H9 (cell line): ENCODE results near the gene NUMA1. TPM values are rescaled to one million over a fixed set of nuclear protein-coding genes. Genes with fewer than 3 reads are reported as not detected.

Source experiments
- DNase-seq: peaks from one replicate; pipeline ENCODE4 v3.0.0-alpha.2; 2017
- H2AFZ ChIP-seq: one replicate; pipeline ENCODE4 v1.6.1; 2013; ENCODE audit warnings: mild to moderate bottlenecking, low read length, control low read depth, moderate library complexity
- H2AK5ac ChIP-seq: 2 replicates; pipeline ENCODE4 v1.6.1; 2013; ENCODE audit warnings: low read length, control low read depth, mixed read lengths; ENCODE audit not compliant: insufficient read length
- H2BK120ac ChIP-seq: one replicate; pipeline ENCODE4 v1.6.1; 2013; ENCODE audit warnings: low read depth, mild to moderate bottlenecking, low read length, control low read depth, inconsistent platforms; ENCODE audit not compliant: poor library complexity, severe bottlenecking
- H2BK12ac ChIP-seq: 2 replicates; pipeline ENCODE4 v1.6.1; 2013; ENCODE audit warnings: low read length, control low read depth, mixed read lengths, low read depth; ENCODE audit not compliant: insufficient read length
- H2BK15ac ChIP-seq: 2 replicates; pipeline ENCODE4 v1.6.1; 2013; ENCODE audit warnings: low read depth, low read length, control low read depth
- H2BK20ac ChIP-seq: one replicate; pipeline ENCODE4 v1.6.1; 2013; ENCODE audit warnings: low read depth, mild to moderate bottlenecking, low read length, control low read depth, inconsistent platforms; ENCODE audit not compliant: poor library complexity, severe bottlenecking
- H2BK5ac ChIP-seq: 2 replicates; pipeline ENCODE4 v1.6.1; 2013; ENCODE audit warnings: low read length, control low read depth, mixed read lengths; ENCODE audit not compliant: insufficient read length
- H3K14ac ChIP-seq: 2 replicates; pipeline ENCODE4 v1.6.1; 2013; ENCODE audit warnings: low read length, control low read depth; ENCODE audit not compliant: insufficient read depth
- H3K18ac ChIP-seq: 2 replicates; pipeline ENCODE4 v1.6.1; 2013; ENCODE audit warnings: low read depth, mild to moderate bottlenecking, mixed read lengths, low read length, control low read depth; ENCODE audit not compliant: insufficient read length
- H3K23ac ChIP-seq: 2 replicates; pipeline ENCODE4 v1.6.1; 2013; ENCODE audit warnings: low read length, control low read depth, mixed read lengths, low read depth; ENCODE audit not compliant: insufficient read length
- H3K23me2 ChIP-seq: 2 replicates; pipeline ENCODE4 v1.6.1; 2013; ENCODE audit warnings: low read depth, mild to moderate bottlenecking, mixed read lengths, low read length, control low read depth; ENCODE audit not compliant: insufficient read length, poor library complexity, severe bottlenecking
- H3K27ac ChIP-seq: 2 replicates; pipeline ENCODE4 v1.5.1; 2013; ENCODE audit warnings: low read length, control low read depth, mixed read lengths, low read depth; ENCODE audit not compliant: insufficient read length
- H3K27me3 ChIP-seq: 2 replicates; pipeline ENCODE4 v1.6.1; 2013; ENCODE audit warnings: low read length, control low read depth, inconsistent platforms; ENCODE audit not compliant: insufficient read depth
- H3K4ac ChIP-seq: 2 replicates; pipeline ENCODE4 v1.6.1; 2013; ENCODE audit warnings: low read depth, mild to moderate bottlenecking, control low read depth, inconsistent platforms, low read length, moderate library complexity
- H3K4me1 ChIP-seq: 2 replicates; pipeline ENCODE4 v1.6.1; 2013; ENCODE audit warnings: low read length, control low read depth, inconsistent platforms; ENCODE audit not compliant: insufficient read depth
- H3K4me2 ChIP-seq: 2 replicates; pipeline ENCODE4 v1.6.1; 2013; ENCODE audit warnings: low read length, control low read depth, mixed read lengths; ENCODE audit not compliant: insufficient read length, insufficient read depth
- H3K56ac ChIP-seq: 2 replicates; pipeline ENCODE4 v1.6.1; 2013; ENCODE audit warnings: low read depth, mild to moderate bottlenecking, mixed read lengths, low read length, control low read depth; ENCODE audit not compliant: insufficient read length
- H3K79me1 ChIP-seq: 2 replicates; pipeline ENCODE4 v1.6.1; 2013; ENCODE audit warnings: low read depth, mild to moderate bottlenecking, moderate library complexity, low read length, control low read depth, inconsistent platforms; ENCODE audit not compliant: insufficient read depth, poor library complexity, severe bottlenecking
- H3K79me2 ChIP-seq: 2 replicates; pipeline ENCODE4 v1.6.1; 2013; ENCODE audit warnings: low read length, control low read depth, inconsistent platforms; ENCODE audit not compliant: insufficient read depth
- H3K9ac ChIP-seq: 2 replicates; pipeline ENCODE4 v1.6.1; 2013; ENCODE audit warnings: low read length, control low read depth, mixed read lengths; ENCODE audit not compliant: insufficient read length; ENCODE audit errors: extremely low read depth
- H3K9me3 ChIP-seq: one replicate; pipeline ENCODE4 v1.6.1; 2013; ENCODE audit warnings: low read depth, low read length, inconsistent platforms; ENCODE audit not compliant: control insufficient read depth
- H3T11ph ChIP-seq: one replicate; pipeline ENCODE4 v1.6.1; 2013; ENCODE audit warnings: mild to moderate bottlenecking, low read length, control low read depth, inconsistent platforms
- H4K20me1 ChIP-seq: one replicate; pipeline ENCODE4 v1.6.1; 2013; ENCODE audit not compliant: control insufficient read depth, insufficient read length, insufficient read depth
- H4K5ac ChIP-seq: 2 replicates; pipeline ENCODE4 v1.6.1; 2013; ENCODE audit warnings: low read depth, mild to moderate bottlenecking, mixed read lengths, low read length, control low read depth; ENCODE audit not compliant: insufficient read length
- H4K8ac ChIP-seq: replicated peaks from 2 replicates; pipeline ENCODE4 v1.6.1; 2013; ENCODE audit warnings: low read length, control low read depth, mixed read lengths, low read depth; ENCODE audit not compliant: insufficient read length
- H4K91ac ChIP-seq: 2 replicates; pipeline ENCODE4 v1.6.1; 2013; ENCODE audit warnings: low read depth, mild to moderate bottlenecking, moderate library complexity, mixed read lengths, low read length, control low read depth; ENCODE audit not compliant: insufficient read length
- H3K27ac Mint-ChIP-seq, 3 experiments: 2 replicates in 2 of 3; 3 replicates in 1 of 3; pipeline ENCODE4 v1.8.0; 2020 to 2021; ENCODE audit warnings: mixed read lengths in 3 of 3, mild to moderate bottlenecking in 1 of 3, moderate library complexity in 1 of 3
- H3K27me3 Mint-ChIP-seq: 2 replicates; pipeline ENCODE4 v1.8.0; 2021; ENCODE audit warnings: low read depth, mild to moderate bottlenecking, moderate library complexity, mixed read lengths
- H3K36me3 Mint-ChIP-seq, 3 experiments: 2 replicates in 2 of 3; 3 replicates in 1 of 3; pipeline ENCODE4 v1.8.0; 2020 to 2021; ENCODE audit warnings: low read depth in 3 of 3, mixed read lengths in 3 of 3; ENCODE audit not compliant: insufficient read depth in 1 of 3
- H3K4me1 Mint-ChIP-seq, 2 experiments: 2 replicates each; pipeline ENCODE4 v1.8.0; 2020; ENCODE audit warnings: mixed read lengths in 2 of 2
- H3K4me3 Mint-ChIP-seq, 2 experiments: 2 replicates in 1 of 2; 3 replicates in 1 of 2; pipeline ENCODE4 v1.8.0; 2020 to 2021; ENCODE audit warnings: mild to moderate bottlenecking in 2 of 2, mixed read lengths in 2 of 2, moderate library complexity in 1 of 2
- H3K9me3 Mint-ChIP-seq, 2 experiments: 2 replicates in 1 of 2; 3 replicates in 1 of 2; pipeline ENCODE4 v1.8.0; 2020; ENCODE audit warnings: mild to moderate bottlenecking in 2 of 2, mixed read lengths in 2 of 2, moderate library complexity in 1 of 2
- CTCF ChIP-seq: fragments of 200-600 bp; sonication (generic); conservative IDR thresholded peaks from 3 replicates; pipeline ENCODE4 v1.8.0; 2021; ENCODE audit warnings: antibody characterized with exemption, mild to moderate bottlenecking
- WGBS: extraction: QIAGEN DNeasy Blood & Tissue Kit; methylation state at CpG from one replicate; pipeline ENCODE4 v1.1.7; 2013; ENCODE audit warnings: missing lambda C conversion rate, low lambda C conversion rate, mixed read lengths; ENCODE audit not compliant: insufficient read length; ENCODE audit errors: extremely low coverage; 5-methylcytosine and 5-hydroxymethylcytosine counted together
- total RNA-seq: library from RNA; stranded (reverse); gene quantifications from 2 replicates; pipeline ENCODE4 v1.2.1, GENCODE V29; 2021

The NUMA1 gene
- total RNA-seq, 1 experiment from 2014 or later, result 136 TPM

GRCh38 chr11:72009156-72009555 lies 71.2 kb downstream of the NUMA1 start:
- Histone ChIP-seq H3K79me2 (no peaks in the 10 kb centered on the region), H4K20me1 (no peaks in the 10 kb centered on the region), H3K4ac (no peak overlapping the region), H4K5ac (no peak overlapping the region), H3K18ac (no peak overlapping the region), H2AFZ (no peak overlapping the region), H2BK15ac (no peak overlapping the region), H3K9me3 (no peaks in the 10 kb centered on the region), H2AK5ac (no peak overlapping the region), H3K14ac (no peak overlapping the region), H3K79me1 (no peaks in the 10 kb centered on the region), H2BK5ac (no peak overlapping the region), H3T11ph (no peak overlapping the region), H3K23ac (no peak overlapping the region), H3K4me1 (no peaks in the 10 kb centered on the region), H4K91ac (no peak overlapping the region), H3K27ac (no peak overlapping the region), H3K56ac (no peak overlapping the region), H2BK120ac (no peak overlapping the region), H3K27me3 (no peaks in the 10 kb centered on the region), H2BK20ac (no peak overlapping the region), H3K23me2 (no peaks in the 10 kb centered on the region), H4K8ac (no peak overlapping the region), H3K4me2 (no peak overlapping the region), H3K9ac (no peak overlapping the region), H2BK12ac (no peak overlapping the region)
- no peak for TF ChIP-seq CTCF
- Mint-ChIP-seq H3K27me3 (peaks cover 8% of the 10 kb centered on the region; the same call in 1 of the 2 replicates), H3K4me3 (no peak overlapping the region), H3K9me3 (no peaks in the 10 kb centered on the region), H3K4me1 (no peaks in the 10 kb centered on the region), H3K27ac (peak overlapping the region in 1 of 3 experiments; percentile 64; a peak in 3 of 7 replicates), H3K36me3 (peaks cover 45 to 92% (median 90%) of the 10 kb centered on the region in 3 experiments)
- no CpG with 5 or more reads among the region's 6 CpGs for WGBS
- DNase-seq, result peak; percentile 31
